Adrenal gland (tissue), 12 donors: ENCODE measurements around the gene HIPK1. TPM values are rescaled to one million over a fixed set of nuclear protein-coding genes. Genes with fewer than 3 reads are reported as not detected.

Experiments
- DNase-seq, 7 donors: peaks; one replicate each; pipeline ENCODE4 v3.0.0-alpha.2; 2019 to 2020
- H3K27ac ChIP-seq, 5 donors: fragments of 200-600 bp; sonication (generic) in 4 of 5; 1 replicate in 3 of 5; 2 replicates in 2 of 5; pipeline versions ENCODE4 v1.5.1 to v1.8.0; 2016 to 2020; ENCODE audit warnings: mild to moderate bottlenecking in 1 of 5
- H3K27me3 ChIP-seq: fragments of 200-600 bp; 2 replicates; pipeline ENCODE4 v1.8.0; 2021
- H3K36me3 ChIP-seq, 2 donors: fragments of 200-600 bp; replicated peaks in 1 of 2; 1 replicate in 1 of 2; 2 replicates in 1 of 2; pipeline versions ENCODE4 v1.5.1 to v1.8.0; 2018 to 2022
- H3K4me1 ChIP-seq, 2 donors: fragments of 200-600 bp; replicated peaks in 1 of 2; 1 replicate in 1 of 2; 2 replicates in 1 of 2; pipeline versions ENCODE4 v1.5.1 to v1.8.0; 2018 to 2021
- H3K4me3 ChIP-seq, 4 donors: fragments of 200-600 bp; sonication (generic) in 3 of 4; one replicate each; pipeline ENCODE4 v1.5.1; 2016 to 2018
- H3K9me3 ChIP-seq, 3 donors: fragments of 200-600 bp; sonication (generic) in 1 of 3; replicated peaks in 1 of 3; 1 replicate in 2 of 3; 2 replicates in 1 of 3; pipeline versions ENCODE4 v1.5.1 to v1.8.0; 2016 to 2021
- CTCF ChIP-seq, 6 experiments: fragments of 450-650 bp in 4 of 6; fragments of 200-600 bp in 2 of 6; sonication (generic) in 1 of 6; IDR thresholded peaks; 1 replicate in 5 of 6; 2 replicates in 1 of 6; pipeline versions ENCODE4 v1.5.1 to v1.8.0; 2016 to 2021; ENCODE audit warnings: antibody characterized with exemption in 6 of 6, mild to moderate bottlenecking in 2 of 6, moderate library complexity in 1 of 6
- POLR2A ChIP-seq, 2 donors: fragments of 450-650 bp; IDR thresholded peaks; one replicate each; pipeline ENCODE4 v1.6.1; 2017; ENCODE audit warnings: antibody characterized with exemption in 2 of 2, mild to moderate bottlenecking in 2 of 2, moderate library complexity in 1 of 2
- WGBS, 4 donors: extraction: QIAGEN DNeasy Blood & Tissue Kit in 2 of 4; methylation state at CpG; one replicate each; pipeline versions ENCODE4 v1.1.5 to v1.1.7; 2013 to 2017; 5-methylcytosine and 5-hydroxymethylcytosine counted together
- intact Hi-C, 2 donors: fragments of 100-400 bp; cut with DNase I; formaldehyde crosslinking; loops; one replicate each; pipeline versions ENCODE4 v1.14.1 to v1.15.0; 2022 to 2023
- polyA plus RNA-seq, 3 donors: library from polyadenylated mRNA; stranded (reverse); fragments of 200-250 nt in 2 of 3; fragments of 350-450 nt in 1 of 3; fragmentation: Illumina TruSeq in 1 of 3; extraction: RNeasy Lipid Tissue Mini Kit (QIAGEN cat#74804) in 1 of 3; gene quantifications; one replicate each; pipeline ENCODE4 v1.2.3, GENCODE V29; 2013 to 2014
- total RNA-seq, 9 donors: library from RNA; depleted of rRNA in 4 of 9; stranded (reverse); fragments of >200 nt in 4 of 9; fragments of 120-200 nt in 1 of 9; fragmentation: NEBNext Ultra II Directional in 1 of 9; extraction: Animal tissue kit (Norgen Biotek cat#: 25700) in 1 of 9; gene quantifications; one replicate each; pipeline versions ENCODE4 v1.1.0 to v1.2.4, GENCODE V29; 2013 to 2023
- donor health status: healthy with polysubstance abuse.
- donor health status: Bipolar disorder and iron deficiency.
- donor health status: DM: yes; HTN: yes; CAD: no.
- donor health status: DM: no; HTN: no; CAD: no.
- donor health status: DM: no; HTN: no; CAD: no.
- donor health status: DM: yes; HTN: yes; CAD: no.

The HIPK1 gene
- total and polyA plus RNA-seq, 12 donors = 13.0 to 102 (median 64.7) TPM

GRCh38 chr1:113991467-113991997 is 62.4 kb downstream of the HIPK1 start:
- WGBS, 4 donors = 70 to 86% (median 77%) methylated on average over 5 of the region's 5 CpGs

GRCh38 chr1:113993072-113993471 is 63.9 kb downstream of the HIPK1 start:
- DNase-seq = no peak
- no peaks in the 10 kb centered on the region for H3K27me3 ChIP-seq
- no peak overlapping the region for H3K27ac ChIP-seq
- 57 to 93% (median 89%) methylated on average over 3 to 5 of the region's 5 CpGs for WGBS, 4 donors
- H3K4me1 ChIP-seq = peaks cover 0 to 3% of the 10 kb centered on the region in 2 donors
- TF ChIP-seq POLR2A (IDR thresholded peaks at IDR 0.05) (no peak), CTCF (IDR thresholded peaks at IDR 0.05) (no peak)
- no peak overlapping the region for H3K4me3 ChIP-seq
- no peaks in the 10 kb centered on the region for H3K36me3 ChIP-seq
- peaks cover 0 to 9% (median 0%) of the 10 kb centered on the region in 3 donors for H3K9me3 ChIP-seq
- intact Hi-C loops = no loop called here

More at GRCh38 chr1:113991467-113991997, 62.4 kb downstream of the HIPK1 start:
- Histone ChIP-seq H3K27me3 (no peaks in the 10 kb centered on the region), H3K4me3 (no peak overlapping the region), H3K9me3 (peaks cover 0 to 5% (median 0%) of the 10 kb centered on the region in 3 donors), H3K36me3 (no peaks in the 10 kb centered on the region), H3K27ac (no peak overlapping the region), H3K4me1 (no peaks in the 10 kb centered on the region)
- intact Hi-C loops = no loop called here
- no peak for DNase-seq
- TF ChIP-seq CTCF (IDR thresholded peaks at IDR 0.05) = no peak
- TF ChIP-seq POLR2A (IDR thresholded peaks at IDR 0.05) = no peak

- WGBS, 4 donors = 69 to 100% (median 88%) methylated on average over 1 to 2 of the region's 2 CpGs
- TF ChIP-seq POLR2A (IDR thresholded peaks at IDR 0.05) = no peak
- no peak for TF ChIP-seq CTCF (IDR thresholded peaks at IDR 0.05)
- Histone ChIP-seq H3K4me1 (peaks cover 0 to 6% of the 10 kb centered on the region in 2 donors), H3K36me3 (no peaks in the 10 kb centered on the region), H3K9me3 (peaks cover 0 to 9% (median 0%) of the 10 kb centered on the region in 3 donors), H3K4me3 (no peak overlapping the region), H3K27me3 (no peaks in the 10 kb centered on the region), H3K27ac (no peak overlapping the region)
- DNase-seq = no peak
- intact Hi-C loops = no loop called here
Observed at GRCh38 chr1:113993766-113994165, 64.6 kb downstream of the HIPK1 start.

GRCh38 chr1:113995382-113995781 is 66.3 kb downstream of the HIPK1 start:
- H3K27ac ChIP-seq = no peak overlapping the region
- DNase-seq = no peak
- H3K4me1 ChIP-seq = peaks cover 0 to 6% of the 10 kb centered on the region in 2 donors
- 89 to 98% (median 95%) methylated on average over 2 of the region's 2 CpGs for WGBS, 4 donors
- H3K27me3 ChIP-seq = no peaks in the 10 kb centered on the region
- TF ChIP-seq CTCF (IDR thresholded peaks at IDR 0.05) = no peak
- H3K36me3 ChIP-seq = no peaks in the 10 kb centered on the region
- H3K4me3 ChIP-seq = no peak overlapping the region
- peaks cover 0 to 9% (median 0%) of the 10 kb centered on the region in 3 donors for H3K9me3 ChIP-seq
- intact Hi-C loops = no loop called here
